ENCODE measurements around the gene MCC. TPM values are rescaled to one million over a fixed set of nuclear protein-coding genes. Genes with fewer than 3 reads are reported as not detected.
A peak's percentile ranks its signal among the peaks of the same experiment; 100 is the strongest.

The MCC gene
- total RNA-seq, 1 experiment from 2014 or later = 7.1 TPM

GRCh38 chr5:113092683-113093082 lies 395.6 kb downstream of the MCC start:
- H3K9me2 ChIP-seq (replicated peaks; ENCODE audit: low read length) = no peaks in the 10 kb centered on the region
- H3K4me3 ChIP-seq (ENCODE audit: low read length) = no peak overlapping the region
- no TSS peak for BruUV-seq (replicated peaks)
- intact Hi-C loops (cut with micrococcal nuclease) = no loop called here
- H3K27me3 ChIP-seq (ENCODE audit: low read length) = no peaks in the 10 kb centered on the region
- peak; percentile 59 for DNase-seq
- H3K79me2 ChIP-seq (ENCODE audit: low read length) = no peaks in the 10 kb centered on the region
- H3K36me3 ChIP-seq (ENCODE audit: low read depth, low read length) = no peaks in the 10 kb centered on the region
- CTCF ChIA-PET = no interaction called here
- H3K4me2 ChIP-seq (ENCODE audit: low read length) = no peak overlapping the region
- H3F3A ChIP-seq (ENCODE audit: low read length, unreplicated experiment) = no peaks in the 10 kb centered on the region
- no peaks in the 10 kb centered on the region for H3K9me3 ChIP-seq (ENCODE audit: low read length)
- H3K9ac ChIP-seq (ENCODE audit: low read length) = no peak overlapping the region
- POLR2A ChIA-PET (ENCODE audit: unreplicated experiment) = no interaction called here
- H3K27ac ChIP-seq (ENCODE audit: low read length) = no peak overlapping the region
- H4K20me1 ChIP-seq (ENCODE audit: low read length) = no peaks in the 10 kb centered on the region
- H3K4me1 ChIP-seq (ENCODE audit: insufficient read depth, low read length) = peaks cover 22% of the 10 kb centered on the region
- peak; percentile 16; the same call in 1 of the 2 replicates for ATAC-seq
- no peak overlapping the region for H2AFZ ChIP-seq (ENCODE audit: low read length)
- TF ChIP-seq CTCF (conservative IDR thresholded peaks at IDR 0.05; ENCODE audit: low read depth, low read length) = no peak
- TF ChIP-seq EZH2 (IDR thresholded peaks at IDR 0.05; ENCODE audit: low read length, unreplicated experiment) = no peak
- TF ChIP-seq EZH2phosphoT487 (IDR thresholded peaks at IDR 0.05; ENCODE audit: borderline replicate concordance, low read length) = no peak

- Histone ChIP-seq H4K20me1 (ENCODE audit: low read length) (no peaks in the 10 kb centered on the region), H3F3A (ENCODE audit: low read length, unreplicated experiment) (no peaks in the 10 kb centered on the region), H3K9me2 (replicated peaks; ENCODE audit: low read length) (no peaks in the 10 kb centered on the region), H3K27ac (ENCODE audit: low read length) (no peak overlapping the region), H3K4me2 (ENCODE audit: low read length) (no peak overlapping the region), H3K9ac (ENCODE audit: low read length) (no peak overlapping the region), H3K79me2 (ENCODE audit: low read length) (no peaks in the 10 kb centered on the region), H3K9me3 (ENCODE audit: low read length) (no peaks in the 10 kb centered on the region), H3K27me3 (ENCODE audit: low read length) (no peaks in the 10 kb centered on the region), H3K4me1 (ENCODE audit: insufficient read depth, low read length) (peaks cover 22% of the 10 kb centered on the region), H3K36me3 (ENCODE audit: low read depth, low read length) (no peaks in the 10 kb centered on the region), H3K4me3 (ENCODE audit: low read length) (no peak overlapping the region), H2AFZ (ENCODE audit: low read length) (no peak overlapping the region)
- BruUV-seq (replicated peaks) = no TSS peak
- ChIA-PET CTCF (interaction anchor here (0.6 kb wide), 1 partner anchor 324 kb away, joined by 3 read pairs; no protein-coding TSS in a partner anchor), POLR2A (ENCODE audit: unreplicated experiment) (no interaction called here)
- ATAC-seq (no peak), DNase-seq (no peak)
- no peak for TF ChIP-seq CTCF (conservative IDR thresholded peaks at IDR 0.05; ENCODE audit: low read depth, low read length)
- TF ChIP-seq EZH2 (IDR thresholded peaks at IDR 0.05; ENCODE audit: low read length, unreplicated experiment) = no peak
- TF ChIP-seq EZH2phosphoT487 (IDR thresholded peaks at IDR 0.05; ENCODE audit: borderline replicate concordance, low read length) = no peak
- intact Hi-C loops (cut with micrococcal nuclease) = no loop called here
Observed at GRCh38 chr5:113091622-113092021, 396.6 kb downstream of the MCC start.

GRCh38 chr5:113090336-113091106 lies 397.7 kb downstream of the MCC start:
- no peak for TF ChIP-seq EZH2phosphoT487 (IDR thresholded peaks at IDR 0.05; ENCODE audit: borderline replicate concordance, low read length)
- no peak for TF ChIP-seq EZH2 (IDR thresholded peaks at IDR 0.05; ENCODE audit: low read length, unreplicated experiment)
- TF ChIP-seq CTCF (conservative IDR thresholded peaks at IDR 0.05; ENCODE audit: low read depth, low read length) = no peak
- intact Hi-C loops (cut with micrococcal nuclease) = no loop called here
- no peaks in the 10 kb centered on the region for H3K36me3 ChIP-seq (ENCODE audit: low read depth, low read length)
- no peaks in the 10 kb centered on the region for H3K9me3 ChIP-seq (ENCODE audit: low read length)
- H3F3A ChIP-seq (ENCODE audit: low read length, unreplicated experiment) = no peaks in the 10 kb centered on the region
- no peak for ATAC-seq
- POLR2A ChIA-PET (ENCODE audit: unreplicated experiment) = no interaction called here
- no peak overlapping the region for H3K4me2 ChIP-seq (ENCODE audit: low read length)
- no peak overlapping the region for H3K27ac ChIP-seq (ENCODE audit: low read length)
- DNase-seq = no peak
- no peaks in the 10 kb centered on the region for H3K27me3 ChIP-seq (ENCODE audit: low read length)
- CTCF ChIA-PET = no interaction called here
- H2AFZ ChIP-seq (ENCODE audit: low read length) = no peak overlapping the region
- peaks cover 22% of the 10 kb centered on the region for H3K4me1 ChIP-seq (ENCODE audit: insufficient read depth, low read length)
- no peaks in the 10 kb centered on the region for H4K20me1 ChIP-seq (ENCODE audit: low read length)
- H3K9me2 ChIP-seq (replicated peaks; ENCODE audit: low read length) = no peaks in the 10 kb centered on the region
- no peak overlapping the region for H3K4me3 ChIP-seq (ENCODE audit: low read length)
- no peak overlapping the region for H3K9ac ChIP-seq (ENCODE audit: low read length)
- BruUV-seq (replicated peaks) = no TSS peak
- H3K79me2 ChIP-seq (ENCODE audit: low read length) = no peaks in the 10 kb centered on the region

Data from PC-3 (cell line).